ENCODE measurements around the gene ISLR2.
"Not testable (repeated sequence)": the region's sequence is repeated elsewhere in the genome, so short reads cannot be mapped to it uniquely, and the experiment has no call there.

The ISLR2 gene

GRCh38 chr15:74156678-74157411 lies 26.5 kb downstream of the ISLR2 start:
- DNase-seq (ENCODE audit: low read depth) = no peak

DNA sequence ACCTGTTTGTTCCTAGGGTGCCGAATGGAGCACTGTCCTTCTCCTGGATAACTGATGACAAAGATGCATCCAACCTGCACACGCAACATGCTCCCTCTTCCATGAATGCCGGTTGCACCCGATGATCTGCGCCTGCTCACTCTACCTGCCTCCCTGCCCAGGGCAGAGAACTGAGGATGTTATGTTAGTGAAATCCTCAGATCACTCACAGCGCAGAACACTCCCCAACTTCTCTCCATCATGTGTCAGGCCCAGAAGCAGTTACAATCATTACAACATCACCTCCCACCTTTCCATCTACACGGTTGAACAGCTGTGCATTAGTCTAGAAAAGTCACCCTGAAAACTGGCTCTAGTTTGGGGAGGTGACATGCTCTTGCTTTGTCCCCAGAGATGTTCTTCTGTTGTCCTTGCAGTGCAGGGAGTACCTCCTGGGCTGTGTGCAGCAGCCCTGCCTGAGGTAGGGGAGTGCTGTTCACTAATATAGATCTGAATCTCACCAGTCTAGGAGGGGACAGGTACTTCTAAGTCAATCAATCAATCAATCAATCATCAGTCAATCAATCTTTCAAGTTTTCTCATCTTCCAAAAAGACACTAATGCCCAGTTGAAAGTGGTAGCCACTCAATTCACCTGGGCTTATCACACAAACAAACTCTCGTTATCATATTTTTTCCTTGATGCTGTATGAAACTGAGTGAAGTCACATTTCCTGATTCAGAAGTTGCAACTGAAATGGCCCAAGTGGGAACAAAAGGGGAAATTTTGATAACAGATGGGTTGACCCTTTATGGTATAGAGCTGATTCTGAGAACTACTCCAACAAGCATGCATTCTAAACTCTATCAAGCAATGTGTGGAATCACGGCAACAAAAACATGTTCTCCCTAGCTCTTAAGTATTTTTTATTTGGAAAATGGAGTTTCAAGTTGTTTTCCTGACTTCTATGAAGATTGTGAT lies 27.8 kb downstream of the ISLR2 start:
- DNase-seq (ENCODE audit: low read depth) = no peak

DNA sequence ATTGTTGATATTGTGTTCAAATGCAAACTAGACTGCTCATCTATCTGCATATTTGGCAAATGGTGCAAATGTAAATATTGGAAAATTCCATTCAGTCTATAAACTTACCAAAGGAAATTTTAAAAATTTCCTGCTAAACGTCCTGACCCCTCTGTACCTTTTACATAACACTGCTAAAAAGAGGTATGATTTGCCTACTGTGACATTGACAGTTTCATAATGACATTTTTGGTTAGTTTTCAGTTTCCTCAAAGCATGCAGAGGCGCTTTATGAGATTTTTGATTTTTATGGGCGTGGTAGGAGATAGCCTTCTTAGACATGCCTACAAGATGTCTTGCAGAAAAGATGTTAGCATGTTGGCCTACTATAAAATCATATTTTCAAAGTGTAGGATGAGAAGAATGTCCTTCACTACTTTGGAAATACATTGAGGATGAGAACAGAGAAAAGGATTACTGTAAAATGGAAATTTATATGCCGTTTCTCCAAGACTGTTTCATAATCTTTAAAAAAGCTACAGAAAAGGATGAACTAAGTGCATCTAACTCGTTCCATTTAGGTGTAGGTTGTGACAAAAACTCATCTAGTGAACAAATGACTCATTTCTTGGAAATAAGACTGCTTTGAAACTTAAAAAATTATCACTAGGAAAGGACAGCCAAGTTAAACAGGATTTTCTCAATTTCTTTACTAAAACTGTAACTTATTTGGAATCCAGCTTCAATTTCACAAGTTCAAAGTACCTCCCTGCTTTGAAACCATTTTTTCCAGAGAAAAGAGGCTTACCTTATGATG lies 28.7 kb downstream of the ISLR2 start:
- no peak for DNase-seq (ENCODE audit: low read depth)

- DNase-seq (ENCODE audit: low read depth) = no peak
Observed at GRCh38 chr15:74159773-74160172, 29.4 kb downstream of the ISLR2 start.

DNA sequence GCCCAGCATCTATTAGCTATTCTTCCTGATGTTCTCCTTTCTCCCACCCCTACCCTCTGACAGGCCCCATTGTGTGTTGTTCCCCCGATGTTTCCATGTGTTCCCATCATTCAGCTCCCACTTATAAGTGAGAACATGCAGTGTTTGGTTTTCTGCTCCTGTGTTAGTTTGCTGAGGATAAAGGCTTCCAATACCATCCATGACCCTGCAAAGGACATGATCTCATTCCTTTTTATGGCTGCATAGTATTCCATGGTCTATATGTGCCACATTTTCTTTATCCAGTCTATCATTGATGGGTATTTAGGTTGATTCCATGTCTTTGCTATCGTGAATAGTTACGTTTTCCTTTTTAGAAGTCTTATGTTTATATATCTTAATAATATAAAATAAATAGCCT lies 30.0 kb downstream of the ISLR2 start:
- not testable (repeated sequence) for DNase-seq (ENCODE audit: low read depth)

DNA sequence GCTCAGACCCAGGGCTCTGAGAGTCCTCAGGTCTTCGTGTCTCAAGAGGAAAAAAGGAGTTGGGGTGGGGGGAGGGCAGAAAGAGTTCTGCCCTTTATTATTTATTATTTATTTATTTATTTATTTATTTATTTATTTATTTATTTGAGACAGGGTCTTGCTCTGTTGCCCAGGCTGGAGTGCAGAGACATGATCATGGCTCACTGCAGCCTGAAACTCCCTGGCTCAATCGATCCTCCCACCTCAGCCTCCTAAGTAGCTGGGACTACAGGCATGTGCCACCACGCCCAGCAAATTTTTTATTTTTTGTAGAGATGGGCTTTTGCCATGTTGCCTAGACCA lies 31.8 kb downstream of the ISLR2 start:
- DNase-seq (ENCODE audit: low read depth) = not testable (repeated sequence)

- DNase-seq (ENCODE audit: low read depth) = no peak
Observed at GRCh38 chr15:74165461-74165860, 35.1 kb downstream of the ISLR2 start.

GRCh38 chr15:74167891-74168331 lies 37.5 kb downstream of the ISLR2 start:
- no peak for DNase-seq (ENCODE audit: low read depth)

- no peak for DNase-seq (ENCODE audit: low read depth)
Observed at GRCh38 chr15:74168711-74169126, 38.3 kb downstream of the ISLR2 start.

GRCh38 chr15:74170071-74170844 lies 39.9 kb downstream of the ISLR2 start:
- DNase-seq (ENCODE audit: low read depth) = no peak

- DNase-seq (ENCODE audit: low read depth) = no peak
Observed at GRCh38 chr15:74170875-74171578, 40.6 kb downstream of the ISLR2 start.

GRCh38 chr15:74171965-74172541 lies 41.7 kb downstream of the ISLR2 start:
- DNase-seq (ENCODE audit: low read depth) = no peak

DNA sequence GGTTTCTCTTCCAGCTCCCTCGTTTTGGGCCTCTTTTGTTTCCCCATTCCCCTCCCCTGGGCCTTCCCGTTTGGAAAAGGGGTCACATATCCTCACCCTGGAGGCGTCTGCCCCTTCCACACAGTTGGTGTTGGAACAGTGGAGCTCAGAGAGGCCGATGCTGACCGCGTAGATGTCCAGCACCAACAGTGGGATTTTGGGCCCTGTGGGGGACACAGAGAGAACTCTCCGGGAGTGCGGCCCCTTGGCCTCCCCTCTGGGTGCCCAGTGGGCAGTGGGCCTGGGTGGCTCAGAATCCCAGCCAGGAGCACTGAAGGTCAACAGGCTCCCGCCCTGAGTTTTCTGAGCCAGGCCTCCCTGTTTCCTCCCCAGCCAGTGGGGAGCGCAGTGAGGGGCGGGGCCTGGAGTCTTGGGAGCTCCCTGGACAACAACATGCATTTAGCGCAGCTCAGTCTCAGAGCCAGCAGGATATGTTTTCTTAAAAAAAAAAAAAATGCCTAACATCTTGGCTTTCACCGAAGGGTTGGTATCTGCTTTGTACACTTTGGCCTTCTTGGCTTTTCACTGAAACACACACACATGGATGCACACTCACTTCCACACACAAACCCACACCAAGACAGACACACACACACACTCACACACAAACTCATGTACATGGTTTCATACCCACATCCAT lies 42.5 kb downstream of the ISLR2 start:
- no peak for DNase-seq (ENCODE audit: low read depth)

- DNase-seq (ENCODE audit: low read depth) = no peak
Observed at GRCh38 chr15:74173380-74174218, 43.2 kb downstream of the ISLR2 start, which contains the start of gene ISLR. Gene ISLR (plus strand): TSS chr15:74173710. CDS start chr15:74174859, 1,149 bp downstream.

DNA sequence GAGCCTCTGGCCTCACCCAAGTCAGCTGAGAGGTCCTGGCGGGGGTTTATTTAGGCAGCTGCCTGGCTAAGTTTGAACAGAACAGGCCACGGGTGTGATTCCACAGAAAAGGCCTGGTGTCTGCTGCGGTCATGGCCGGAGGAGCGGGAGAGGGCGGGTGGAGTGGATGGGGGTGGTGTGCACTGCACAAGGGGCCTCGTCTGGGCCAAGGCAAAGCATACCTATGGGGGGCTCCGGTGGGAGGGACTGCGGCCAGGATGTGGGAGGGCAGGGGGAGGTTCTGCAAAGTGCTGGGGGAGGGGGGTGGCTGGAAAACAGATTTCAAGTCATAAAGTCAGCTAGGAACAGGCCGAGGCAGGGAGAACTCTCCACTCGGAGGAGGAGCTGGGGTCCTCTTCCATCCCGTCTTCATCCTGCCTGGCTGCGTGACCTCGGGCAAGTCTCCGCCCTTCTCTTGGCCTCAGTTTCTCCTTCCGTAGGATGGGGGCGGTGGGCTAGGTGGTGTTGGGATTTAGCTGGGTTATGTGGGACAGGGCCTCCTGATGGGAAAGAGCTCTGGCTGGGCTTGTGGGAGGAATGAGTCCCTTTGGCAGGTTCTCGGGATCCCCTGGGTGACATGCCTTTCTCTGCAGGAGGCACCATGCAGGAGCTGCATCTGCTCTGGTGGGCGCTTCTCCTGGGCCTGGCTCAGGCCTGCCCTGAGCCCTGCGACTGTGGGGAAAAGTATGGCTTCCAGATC lies 44.0 kb downstream of the ISLR2 start:
- no peak for DNase-seq (ENCODE audit: low read depth)

DNA sequence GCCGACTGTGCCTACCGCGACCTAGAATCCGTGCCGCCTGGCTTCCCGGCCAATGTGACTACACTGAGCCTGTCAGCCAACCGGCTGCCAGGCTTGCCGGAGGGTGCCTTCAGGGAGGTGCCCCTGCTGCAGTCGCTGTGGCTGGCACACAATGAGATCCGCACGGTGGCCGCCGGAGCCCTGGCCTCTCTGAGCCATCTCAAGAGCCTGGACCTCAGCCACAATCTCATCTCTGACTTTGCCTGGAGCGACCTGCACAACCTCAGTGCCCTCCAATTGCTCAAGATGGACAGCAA lies 44.5 kb downstream of the ISLR2 start:
- DNase-seq (ENCODE audit: low read depth) = no peak

DNA sequence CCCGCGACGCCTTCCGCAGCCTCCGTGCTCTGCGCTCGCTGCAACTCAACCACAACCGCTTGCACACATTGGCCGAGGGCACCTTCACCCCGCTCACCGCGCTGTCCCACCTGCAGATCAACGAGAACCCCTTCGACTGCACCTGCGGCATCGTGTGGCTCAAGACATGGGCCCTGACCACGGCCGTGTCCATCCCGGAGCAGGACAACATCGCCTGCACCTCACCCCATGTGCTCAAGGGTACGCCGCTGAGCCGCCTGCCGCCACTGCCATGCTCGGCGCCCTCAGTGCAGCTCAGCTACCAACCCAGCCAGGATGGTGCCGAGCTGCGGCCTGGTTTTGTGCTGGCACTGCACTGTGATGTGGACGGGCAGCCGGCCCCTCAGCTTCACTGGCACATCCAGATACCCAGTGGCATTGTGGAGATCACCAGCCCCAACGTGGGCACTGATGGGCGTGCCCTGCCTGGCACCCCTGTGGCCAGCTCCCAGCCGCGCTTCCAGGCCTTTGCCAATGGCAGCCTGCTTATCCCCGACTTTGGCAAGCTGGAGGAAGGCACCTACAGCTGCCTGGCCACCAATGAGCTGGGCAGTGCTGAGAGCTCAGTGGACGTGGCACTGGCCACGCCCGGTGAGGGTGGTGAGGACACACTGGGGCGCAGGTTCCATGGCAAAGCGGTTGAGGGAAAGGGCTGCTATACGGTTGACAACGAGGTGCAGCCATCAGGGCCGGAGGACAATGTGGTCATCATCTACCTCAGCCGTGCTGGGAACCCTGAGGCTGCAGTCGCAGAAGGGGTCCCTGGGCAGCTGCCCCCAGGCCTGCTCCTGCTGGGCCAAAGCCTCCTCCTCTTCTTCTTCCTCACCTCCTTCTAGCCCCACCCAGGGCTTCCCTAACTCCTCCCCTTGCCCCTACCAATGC lies 45.1 kb downstream of the ISLR2 start:
- no peak for DNase-seq (ENCODE audit: low read depth)

All from stimulated activated CD8-positive, alpha-beta memory T cell treated with anti-CD3 and anti-CD28 coated beads, Interleukin-15, amount 100 ng/mL, for 24 hours (primary cell).